HG02970 (cell line): ENCODE measurements around the gene KREMEN1.

Source experiments
- ATAC-seq: cut with Tn5 transposase; IDR thresholded peaks from one replicate; pipeline ENCODE4 v1.9.1; 2021; ENCODE audit warnings: mild to moderate bottlenecking, moderate library complexity, moderate number of reproducible peaks; ENCODE audit not compliant: unreplicated experiment, low FRiP score

The KREMEN1 gene

DNA sequence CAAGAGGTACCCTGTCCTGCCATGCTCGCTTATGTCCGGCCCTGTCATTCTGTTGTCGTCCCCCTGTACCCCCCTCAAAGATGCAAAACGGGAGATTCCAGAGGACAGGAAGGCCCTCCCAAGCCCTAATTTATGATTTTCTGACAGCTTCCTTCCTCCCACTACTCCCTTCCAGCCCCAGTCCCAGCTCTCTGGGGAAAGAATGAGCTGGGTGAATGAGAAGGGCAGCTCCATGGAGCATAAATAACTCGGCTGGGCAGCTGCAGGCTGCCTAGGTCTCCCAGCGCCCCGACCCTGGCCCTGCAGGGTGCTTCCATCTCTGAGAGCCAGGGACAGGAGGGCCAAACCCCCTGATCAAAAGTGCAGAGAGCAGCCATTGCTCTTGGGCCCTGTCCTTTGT is 128.9 kb downstream of the KREMEN1 start:
- no peak for ATAC-seq

DNA sequence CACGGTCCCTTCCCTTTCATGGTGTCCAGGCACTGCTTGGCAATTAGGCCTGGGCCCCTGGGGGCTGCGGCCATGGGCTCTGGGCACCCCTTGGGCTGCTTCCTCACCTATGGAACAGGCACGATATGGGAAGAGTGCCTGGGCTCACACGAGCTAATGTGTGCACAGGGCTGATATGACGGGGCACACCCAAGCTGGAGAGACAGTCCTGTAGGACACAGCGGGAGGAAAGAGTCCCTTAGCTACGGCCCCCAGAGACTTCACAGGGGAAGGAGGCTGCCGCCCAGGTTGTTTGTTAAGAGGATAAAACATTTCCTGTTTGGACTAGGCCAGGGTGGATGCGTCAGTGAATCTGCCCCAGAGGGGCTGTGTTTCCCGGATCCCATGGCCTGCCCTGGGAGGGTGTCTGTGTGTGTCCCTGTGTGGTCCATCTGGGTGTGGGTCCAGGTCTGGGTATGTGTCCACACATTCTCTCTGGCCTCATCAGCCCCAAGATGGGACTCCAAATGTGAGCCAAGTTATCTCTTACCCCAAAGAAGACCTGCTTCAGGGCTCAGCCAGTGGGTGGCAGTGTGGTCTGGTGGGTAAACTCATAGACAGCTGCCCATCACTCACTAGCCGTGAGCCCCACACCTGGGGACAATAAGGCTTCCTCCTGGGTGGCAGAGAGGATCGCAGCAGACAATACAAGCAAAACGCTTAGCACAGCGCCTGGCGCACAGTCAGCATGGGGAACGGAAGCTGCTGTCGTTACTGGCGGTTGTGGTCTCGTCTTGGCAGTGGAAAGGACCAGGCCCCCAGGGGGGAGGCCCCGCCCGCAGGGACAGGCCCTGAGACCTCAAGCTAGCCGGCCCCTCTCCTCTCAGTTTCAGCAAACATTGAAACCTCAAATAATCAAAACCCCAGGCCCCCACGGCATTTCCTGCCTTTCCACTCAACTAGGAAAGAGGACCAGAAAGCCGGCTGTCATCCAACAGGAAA is 129.7 kb downstream of the KREMEN1 start:
- no peak for ATAC-seq

- no peak for ATAC-seq
Observed at GRCh38 chr22:29203488-29204454, 130.9 kb downstream of the KREMEN1 start.

DNA sequence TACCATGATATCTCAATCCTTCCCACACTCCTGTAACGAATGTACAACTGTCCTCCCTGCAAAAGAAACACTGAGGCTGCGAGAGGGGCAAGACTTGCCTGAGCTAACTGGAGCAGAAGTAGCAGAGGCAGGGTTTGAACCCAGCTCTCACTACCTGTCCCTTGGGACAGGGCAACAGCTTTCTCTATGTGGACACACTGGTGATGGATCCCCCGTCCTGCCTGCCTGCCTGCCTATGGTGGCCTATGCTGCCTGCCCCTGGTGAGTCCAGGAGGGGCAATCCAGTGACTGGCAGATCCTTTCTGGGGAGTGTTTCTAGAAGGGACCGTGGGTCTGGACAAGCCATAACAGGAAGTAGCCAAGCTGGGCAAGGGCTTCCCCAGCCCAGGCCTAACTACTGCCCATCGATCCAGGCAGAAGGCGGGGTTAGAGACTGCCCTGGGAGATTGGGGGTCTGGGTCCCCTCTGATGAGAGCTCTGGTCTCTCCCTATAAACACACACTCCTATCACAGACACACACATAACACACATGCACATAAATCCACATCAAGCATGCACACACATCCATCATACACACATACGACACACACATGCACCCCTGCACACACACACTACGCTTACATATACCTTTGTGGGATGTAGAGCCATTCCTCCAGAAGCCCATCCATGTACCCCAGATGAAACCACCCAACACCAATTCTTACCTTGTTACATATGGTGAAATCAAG is 131.8 kb downstream of the KREMEN1 start:
- no peak for ATAC-seq

DNA sequence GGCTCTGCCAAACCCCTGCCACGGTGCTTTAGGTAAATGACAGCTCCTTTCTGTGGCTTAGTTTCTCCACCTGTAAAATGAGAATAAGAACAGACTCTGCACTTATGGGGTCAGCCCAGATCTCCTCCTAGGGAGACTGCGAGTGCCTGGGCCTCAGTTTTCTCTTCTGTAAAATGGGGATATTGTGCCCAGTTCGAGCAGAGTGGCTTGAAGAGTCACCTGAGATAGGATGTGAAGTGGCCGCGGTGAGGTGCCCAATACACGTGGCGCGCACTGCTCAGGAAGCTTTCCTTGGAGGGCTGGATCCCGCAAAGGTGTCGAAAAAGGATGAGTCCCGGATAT is 132.4 kb downstream of the KREMEN1 start:
- ATAC-seq: no peak

- no peak for ATAC-seq
Observed at GRCh38 chr22:29205594-29206371, 132.9 kb downstream of the KREMEN1 start, which contains the start of gene EMID1. Gene EMID1 (plus strand): TSS chr22:29205896. CDS start chr22:29206039, 143 bp downstream.

GRCh38 chr22:29206372-29207242 is 133.8 kb downstream of the KREMEN1 start:
- ATAC-seq: no peak

DNA sequence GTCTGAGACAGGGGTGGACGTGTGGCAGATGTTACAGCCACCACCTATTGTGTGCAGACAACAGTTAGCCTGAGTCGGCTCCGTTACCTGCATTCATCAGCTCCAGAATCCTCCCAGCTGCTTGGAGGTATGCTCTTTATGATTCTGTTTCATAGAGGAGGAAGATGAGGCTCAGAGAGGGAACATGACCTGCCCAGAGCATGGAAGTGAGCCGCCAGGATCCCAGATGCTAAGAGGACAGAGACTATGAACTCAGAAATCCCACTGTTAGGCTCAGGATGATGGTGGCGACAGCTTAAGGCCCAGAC is 134.4 kb downstream of the KREMEN1 start:
- no peak for ATAC-seq

DNA sequence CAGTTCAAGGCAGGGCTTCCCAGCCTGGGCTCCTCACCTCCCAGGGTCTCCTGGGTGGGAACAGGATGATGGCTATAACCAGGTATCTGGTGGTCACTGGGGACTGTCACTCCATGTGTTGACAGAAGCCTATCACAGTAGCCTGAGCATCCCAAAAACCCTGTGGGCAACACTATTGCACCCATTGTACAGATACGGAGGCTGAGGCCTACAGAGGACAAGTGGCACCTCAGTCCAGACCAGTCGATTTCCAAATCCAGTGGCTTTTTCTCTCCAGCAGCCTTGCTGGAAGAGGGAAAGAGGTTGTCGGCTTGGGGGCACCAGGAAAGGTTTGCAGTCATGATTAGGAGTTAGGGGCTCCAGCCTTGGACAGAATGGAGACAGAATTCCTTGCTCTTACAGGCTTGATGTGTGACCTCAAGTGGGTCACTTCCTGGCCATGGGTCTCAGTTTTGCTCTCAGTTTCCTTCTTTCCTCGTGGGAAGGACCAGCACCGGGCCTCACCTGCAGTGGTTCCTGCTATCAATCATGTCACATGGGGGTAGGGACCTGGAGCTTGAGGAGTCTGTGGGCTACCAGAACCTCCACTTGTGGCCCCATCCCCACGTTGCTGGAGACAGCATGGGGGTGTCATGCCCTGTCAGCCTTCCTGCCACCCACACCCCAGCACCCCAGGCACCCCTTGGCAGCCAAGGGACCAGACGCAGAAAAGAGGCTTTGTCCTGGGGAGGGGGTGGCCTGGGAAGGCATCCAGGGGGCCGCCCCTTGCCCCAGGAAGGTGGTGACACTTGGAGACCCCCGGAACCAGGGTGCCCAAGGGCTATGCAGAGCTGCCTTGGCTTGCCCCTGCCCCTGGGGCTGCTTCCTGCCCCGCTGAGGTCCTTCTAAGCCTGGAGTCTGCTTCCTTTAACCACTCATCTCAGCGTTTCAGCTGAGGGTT is 135.0 kb downstream of the KREMEN1 start:
- ATAC-seq: no peak

GRCh38 chr22:29208502-29208862 is 135.6 kb downstream of the KREMEN1 start:
- no peak for ATAC-seq

GRCh38 chr22:29208879-29209623 is 136.2 kb downstream of the KREMEN1 start:
- ATAC-seq: no peak

- no peak for ATAC-seq
Observed at GRCh38 chr22:29209624-29209929, 136.7 kb downstream of the KREMEN1 start.

- no peak for ATAC-seq
Observed at GRCh38 chr22:29211066-29211465, 138.2 kb downstream of the KREMEN1 start.

GRCh38 chr22:29211466-29211865 is 138.6 kb downstream of the KREMEN1 start:
- no peak for ATAC-seq

- no peak for ATAC-seq
Observed at GRCh38 chr22:29212743-29213142, 139.9 kb downstream of the KREMEN1 start.

DNA sequence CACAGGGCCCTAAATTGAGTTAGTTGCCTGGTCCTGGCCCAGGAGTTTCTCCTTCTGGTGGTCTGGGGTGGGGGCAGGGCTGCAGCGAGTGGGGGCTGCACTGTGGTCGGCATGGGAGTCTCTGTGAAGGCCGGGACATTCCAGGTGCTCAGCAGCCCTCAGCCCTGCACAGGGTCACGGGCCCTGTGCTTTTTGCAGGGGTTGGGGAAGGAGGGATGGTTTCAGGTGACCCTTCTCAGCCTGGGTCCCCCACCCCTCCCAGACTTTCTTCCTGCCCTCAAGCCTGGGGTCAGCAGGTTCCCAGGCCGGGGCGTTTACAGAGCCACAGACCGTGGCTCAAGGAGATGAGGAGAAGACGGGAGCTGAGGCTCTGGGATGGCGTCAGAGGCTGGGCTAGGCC is 140.7 kb downstream of the KREMEN1 start:
- ATAC-seq: no peak

DNA sequence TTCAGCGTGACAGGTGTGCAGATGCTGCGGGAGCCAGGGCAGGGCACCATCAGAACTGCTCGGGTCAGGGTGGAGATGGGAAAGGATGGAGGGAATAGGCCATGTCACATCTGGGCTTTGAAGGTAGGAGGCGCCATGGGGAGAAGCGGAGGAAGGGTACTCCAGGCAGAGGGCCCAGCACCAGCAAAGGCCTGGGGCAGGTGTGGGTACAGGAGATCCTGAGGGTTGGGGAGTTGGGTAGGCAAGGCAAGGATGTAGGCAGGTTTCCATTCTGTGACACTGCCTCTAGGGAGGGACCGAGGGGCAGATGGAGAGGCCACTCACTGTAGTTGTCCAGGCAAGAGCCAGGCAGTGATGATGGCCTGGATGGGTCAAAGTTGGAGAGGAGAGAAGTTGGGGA is 141.4 kb downstream of the KREMEN1 start:
- ATAC-seq: no peak
